Keratinocyte (primary cell): ENCODE data around the gene LHFPL2. TPM values are rescaled to one million over a fixed set of nuclear protein-coding genes. Genes with fewer than 3 reads are reported as not detected.

Experiments used
- DNase-seq: peaks from one replicate; pipeline ENCODE4 v3.0.0-alpha.2; 2011; ENCODE audit warnings: low read depth, missing footprints, low spot score
- FAIRE-seq: peaks from 2 replicates; lab custom pipeline; 2011; peaks lifted over from hg19 to GRCh38; lab: Jason Lieb, UNC
- H2AFZ ChIP-seq: 2 replicates; pipeline ENCODE4 v1.6.0; 2012; ENCODE audit warnings: low read length, control low read depth, inconsistent platforms; ENCODE audit not compliant: control insufficient read depth
- H3K27ac ChIP-seq: 2 replicates; pipeline ENCODE4 v1.5.1; 2011; ENCODE audit warnings: low read length; ENCODE audit not compliant: control insufficient read depth, insufficient read depth
- H3K27me3 ChIP-seq: 3 replicates; pipeline ENCODE4 v1.6.0; 2011; ENCODE audit warnings: low read length; ENCODE audit not compliant: control insufficient read depth, insufficient read depth; ENCODE audit errors: extremely low read depth
- H3K36me3 ChIP-seq, 2 experiments: 2 replicates in 1 of 2; 3 replicates in 1 of 2; pipeline ENCODE4 v1.5.1; 2011; ENCODE audit warnings: low read length in 2 of 2, mild to moderate bottlenecking in 1 of 2; ENCODE audit not compliant: control insufficient read depth in 2 of 2, insufficient read depth in 2 of 2; ENCODE audit errors: extremely low read depth in 1 of 2
- H3K4me1 ChIP-seq: 3 replicates; pipeline ENCODE4 v1.5.1; 2011; ENCODE audit warnings: low read length; ENCODE audit not compliant: control insufficient read depth, insufficient read depth; ENCODE audit errors: extremely low read depth
- H3K4me2 ChIP-seq: 3 replicates; pipeline ENCODE4 v1.6.0; 2011; ENCODE audit warnings: low read depth, low read length; ENCODE audit not compliant: control insufficient read depth, insufficient read depth; ENCODE audit errors: extremely low read depth
- H3K4me3 ChIP-seq, 3 experiments: fragments of 200-600 bp in 1 of 3; sonication (generic) in 1 of 3; 2 replicates in 2 of 3; 3 replicates in 1 of 3; pipeline ENCODE4 v1.5.1; 2011 to 2016; ENCODE audit warnings: low read length in 3 of 3, mild to moderate bottlenecking in 3 of 3, control low read depth in 2 of 3, inconsistent platforms in 1 of 3, low read depth in 1 of 3, mixed read lengths in 1 of 3, mixed run types in 1 of 3, moderate library complexity in 1 of 3; ENCODE audit not compliant: control insufficient read depth in 2 of 3, insufficient read depth in 2 of 3; ENCODE audit errors: extremely low read depth in 1 of 3
- H3K79me2 ChIP-seq: 2 replicates; pipeline ENCODE4 v1.6.0; 2012; ENCODE audit warnings: low read length; ENCODE audit not compliant: control insufficient read depth, insufficient read depth
- H3K9ac ChIP-seq: 3 replicates; pipeline ENCODE4 v1.6.0; 2011; ENCODE audit warnings: low read length; ENCODE audit not compliant: control insufficient read depth, insufficient read depth; ENCODE audit errors: extremely low read depth
- H3K9me1 ChIP-seq: 3 replicates; pipeline ENCODE4 v1.6.0; 2011; ENCODE audit warnings: low read length; ENCODE audit not compliant: control insufficient read depth, insufficient read depth; ENCODE audit errors: extremely low read depth
- H3K9me3 ChIP-seq: 2 replicates; pipeline ENCODE4 v1.5.1; 2012; ENCODE audit warnings: low read depth, low read length; ENCODE audit not compliant: control insufficient read depth
- H4K20me1 ChIP-seq: 3 replicates; pipeline ENCODE4 v1.6.0; 2011; ENCODE audit warnings: low read length; ENCODE audit not compliant: control insufficient read depth, insufficient read depth; ENCODE audit errors: extremely low read depth
- EZH2 ChIP-seq: IDR thresholded peaks from one replicate; pipeline ENCODE4 v1.6.1; 2012; ENCODE audit warnings: inconsistent platforms, mild to moderate bottlenecking, low read length, moderate library complexity
- dilution Hi-C: fragments of 300-500 bp; cut with MboI; formaldehyde crosslinking; loops from one replicate; pipeline ENCODE4 v1.7.0; 2020; ENCODE audit warnings: low sequenced_read_pairs; ENCODE audit not compliant: extremely low pct_ligation_motif_present
- polyA plus RNA-seq, 5 experiments: library from polyadenylated mRNA; depleted of rRNA in 3 of 5; stranded (reverse) in 3 of 5; stranded (forward) in 1 of 5; unstranded in 1 of 5; fragments of >200 nt; gene quantifications; 1 replicate in 1 of 5; 2 replicates in 3 of 5; 3 replicates in 1 of 5; pipeline versions ENCODE4 v1.2.1 to v1.2.3, GENCODE V29; 2011 to 2012; ENCODE audit warnings: missing spikeins in 2 of 5, low read depth in 1 of 5, low replicate concordance in 1 of 5
- TF ChIP-seq, protein P1 (sequence below), 3 experiments: IDR thresholded peaks in 1 of 3; conservative IDR thresholded peaks in 1 of 3; optimal IDR thresholded peaks in 1 of 3; 2 replicates in 2 of 3; 3 replicates in 1 of 3; pipeline versions ENCODE3 to v1.5.1; 2011; ENCODE audit warnings: low read length in 3 of 3, mild to moderate bottlenecking in 3 of 3, moderate library complexity in 2 of 3, control low read depth in 1 of 3, inconsistent platforms in 1 of 3; ENCODE audit not compliant: insufficient read depth in 2 of 3; ENCODE audit errors: extremely low read depth in 1 of 3

Gene LHFPL2
- polyA plus RNA-seq, 1 donor (not counting 4 experiments of a cell fraction or from before 2014, with no cell fraction given): 11.4 TPM

DNA sequence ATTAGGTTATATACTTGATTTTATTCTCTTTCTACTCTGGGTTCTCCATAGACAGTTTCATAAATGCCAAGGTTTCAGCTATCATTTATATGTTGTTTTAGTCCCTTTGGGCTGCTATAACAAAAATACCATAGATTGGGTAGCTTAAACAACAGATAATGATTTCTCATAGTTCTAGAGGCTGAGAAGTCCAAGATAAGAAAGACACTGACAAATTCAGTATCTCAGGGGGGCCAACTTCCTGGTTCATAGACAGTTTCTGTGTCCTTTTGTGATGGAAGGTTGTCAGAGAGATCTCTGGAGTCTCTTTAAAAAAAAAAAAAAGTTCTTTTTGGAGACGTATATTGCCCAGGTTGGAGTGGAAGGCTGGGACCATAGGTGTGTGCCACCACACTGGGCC, 174.8 kb downstream of the LHFPL2 start:
- DNase-seq (no peak), FAIRE-seq (no peak)
- Histone ChIP-seq H3K27me3 (no peaks in the 10 kb centered on the region), H3K4me1 (peaks cover 2% of the 10 kb centered on the region), H3K9me1 (no peaks in the 10 kb centered on the region), H3K4me2 (no peak overlapping the region), H3K9me3 (no peaks in the 10 kb centered on the region), H3K27ac (no peak overlapping the region), H3K4me3 (no peak overlapping the region), H3K79me2 (no peaks in the 10 kb centered on the region), H3K36me3 (no peaks in the 10 kb centered on the region), H4K20me1 (no peaks in the 10 kb centered on the region), H2AFZ (no peak overlapping the region), H3K9ac (no peak overlapping the region)
- TF ChIP-seq, protein P1, sequence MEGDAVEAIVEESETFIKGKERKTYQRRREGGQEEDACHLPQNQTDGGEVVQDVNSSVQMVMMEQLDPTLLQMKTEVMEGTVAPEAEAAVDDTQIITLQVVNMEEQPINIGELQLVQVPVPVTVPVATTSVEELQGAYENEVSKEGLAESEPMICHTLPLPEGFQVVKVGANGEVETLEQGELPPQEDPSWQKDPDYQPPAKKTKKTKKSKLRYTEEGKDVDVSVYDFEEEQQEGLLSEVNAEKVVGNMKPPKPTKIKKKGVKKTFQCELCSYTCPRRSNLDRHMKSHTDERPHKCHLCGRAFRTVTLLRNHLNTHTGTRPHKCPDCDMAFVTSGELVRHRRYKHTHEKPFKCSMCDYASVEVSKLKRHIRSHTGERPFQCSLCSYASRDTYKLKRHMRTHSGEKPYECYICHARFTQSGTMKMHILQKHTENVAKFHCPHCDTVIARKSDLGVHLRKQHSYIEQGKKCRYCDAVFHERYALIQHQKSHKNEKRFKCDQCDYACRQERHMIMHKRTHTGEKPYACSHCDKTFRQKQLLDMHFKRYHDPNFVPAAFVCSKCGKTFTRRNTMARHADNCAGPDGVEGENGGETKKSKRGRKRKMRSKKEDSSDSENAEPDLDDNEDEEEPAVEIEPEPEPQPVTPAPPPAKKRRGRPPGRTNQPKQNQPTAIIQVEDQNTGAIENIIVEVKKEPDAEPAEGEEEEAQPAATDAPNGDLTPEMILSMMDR (optimal IDR thresholded peaks at IDR 0.05 in 1 of 3, IDR thresholded peaks at IDR 0.05 in 1 of 3, conservative IDR thresholded peaks at IDR 0.05 in 1 of 3; ENCODE audit: extremely low read depth in 1 of 3, insufficient read depth in 2 of 3, low read length in 3 of 3): no peak
- no peak for TF ChIP-seq EZH2
- dilution Hi-C loops: no loop called here

DNA sequence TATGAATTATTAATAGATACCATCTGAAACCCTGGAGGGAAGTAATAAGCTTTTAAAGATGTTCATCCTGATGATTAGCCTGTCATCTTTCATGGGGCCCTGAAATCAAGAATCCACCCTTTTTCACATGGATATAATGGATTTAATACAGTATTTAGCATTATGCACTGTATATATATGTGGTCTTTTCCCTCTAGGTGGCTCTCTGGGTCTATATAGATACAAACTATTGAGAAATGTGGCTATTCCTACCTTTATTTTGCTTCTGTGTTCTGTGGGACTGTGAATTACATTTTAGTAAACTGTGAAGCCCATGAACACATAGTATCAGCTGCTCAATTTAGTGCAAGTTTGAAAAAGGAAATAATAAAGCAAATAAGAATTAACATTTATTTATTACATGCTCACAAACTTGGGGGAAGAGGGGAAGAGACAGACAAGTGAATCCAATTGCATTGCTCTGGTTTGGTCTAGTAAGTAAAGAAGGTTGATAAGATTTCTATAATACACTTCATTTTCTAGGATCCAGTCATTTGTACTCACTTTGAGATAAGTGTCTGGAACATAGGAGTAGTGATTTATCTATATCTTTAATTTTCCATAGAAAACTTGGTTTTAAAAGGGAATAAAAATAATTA, 176.0 kb downstream of the LHFPL2 start:
- Histone ChIP-seq H3K4me3 (no peak overlapping the region), H4K20me1 (no peaks in the 10 kb centered on the region), H3K9me1 (no peaks in the 10 kb centered on the region), H3K27ac (peak overlapping the region; percentile 3), H2AFZ (no peak overlapping the region), H3K4me2 (no peak overlapping the region), H3K4me1 (peaks cover 2% of the 10 kb centered on the region), H3K27me3 (no peaks in the 10 kb centered on the region), H3K36me3 (no peaks in the 10 kb centered on the region), H3K9ac (no peak overlapping the region), H3K9me3 (no peaks in the 10 kb centered on the region), H3K79me2 (no peaks in the 10 kb centered on the region)
- TF ChIP-seq, protein P1 (optimal IDR thresholded peaks at IDR 0.05 in 1 of 3, IDR thresholded peaks at IDR 0.05 in 1 of 3, conservative IDR thresholded peaks at IDR 0.05 in 1 of 3; ENCODE audit: extremely low read depth in 1 of 3, insufficient read depth in 2 of 3, low read length in 3 of 3): peak in 2 of 3 experiments; percentile 14 to 33
- no peak for TF ChIP-seq EZH2
- dilution Hi-C loops: no loop called here
- DNase-seq (no peak), FAIRE-seq (no peak)
